Measurements from ENCODE around the gene AP2B1.
A peak's percentile ranks its signal among the peaks of the same experiment; 100 is the strongest.

Gene AP2B1

DNA sequence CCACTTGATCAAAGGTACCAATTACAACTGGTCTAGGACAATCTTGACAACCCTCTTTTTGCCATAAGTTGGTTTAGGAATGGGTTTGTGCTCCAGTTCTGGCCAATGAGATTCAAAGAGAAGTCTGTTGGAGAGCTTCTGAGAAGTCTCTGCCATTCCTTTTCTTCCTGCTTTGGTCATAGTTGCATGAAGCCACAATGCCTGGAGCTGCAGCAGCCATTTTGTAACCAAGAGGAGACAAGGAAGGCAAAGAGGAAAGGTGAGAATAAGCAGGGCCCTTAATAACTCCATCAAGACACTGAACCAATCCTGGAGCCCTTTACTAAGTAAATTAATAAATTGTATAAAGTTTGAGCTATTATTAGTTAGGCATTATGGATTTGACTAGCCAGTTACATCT is 170.1 kb downstream of the AP2B1 start:
- no peak for DNase-seq (ENCODE audit: low read depth)
- no peak overlapping the region for H3K4me3 ChIP-seq (ENCODE audit: low read length)
- TF ChIP-seq, protein P1, sequence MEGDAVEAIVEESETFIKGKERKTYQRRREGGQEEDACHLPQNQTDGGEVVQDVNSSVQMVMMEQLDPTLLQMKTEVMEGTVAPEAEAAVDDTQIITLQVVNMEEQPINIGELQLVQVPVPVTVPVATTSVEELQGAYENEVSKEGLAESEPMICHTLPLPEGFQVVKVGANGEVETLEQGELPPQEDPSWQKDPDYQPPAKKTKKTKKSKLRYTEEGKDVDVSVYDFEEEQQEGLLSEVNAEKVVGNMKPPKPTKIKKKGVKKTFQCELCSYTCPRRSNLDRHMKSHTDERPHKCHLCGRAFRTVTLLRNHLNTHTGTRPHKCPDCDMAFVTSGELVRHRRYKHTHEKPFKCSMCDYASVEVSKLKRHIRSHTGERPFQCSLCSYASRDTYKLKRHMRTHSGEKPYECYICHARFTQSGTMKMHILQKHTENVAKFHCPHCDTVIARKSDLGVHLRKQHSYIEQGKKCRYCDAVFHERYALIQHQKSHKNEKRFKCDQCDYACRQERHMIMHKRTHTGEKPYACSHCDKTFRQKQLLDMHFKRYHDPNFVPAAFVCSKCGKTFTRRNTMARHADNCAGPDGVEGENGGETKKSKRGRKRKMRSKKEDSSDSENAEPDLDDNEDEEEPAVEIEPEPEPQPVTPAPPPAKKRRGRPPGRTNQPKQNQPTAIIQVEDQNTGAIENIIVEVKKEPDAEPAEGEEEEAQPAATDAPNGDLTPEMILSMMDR (conservative IDR thresholded peaks at IDR 0.05; ENCODE audit: low read depth, low read length): no peak

DNA sequence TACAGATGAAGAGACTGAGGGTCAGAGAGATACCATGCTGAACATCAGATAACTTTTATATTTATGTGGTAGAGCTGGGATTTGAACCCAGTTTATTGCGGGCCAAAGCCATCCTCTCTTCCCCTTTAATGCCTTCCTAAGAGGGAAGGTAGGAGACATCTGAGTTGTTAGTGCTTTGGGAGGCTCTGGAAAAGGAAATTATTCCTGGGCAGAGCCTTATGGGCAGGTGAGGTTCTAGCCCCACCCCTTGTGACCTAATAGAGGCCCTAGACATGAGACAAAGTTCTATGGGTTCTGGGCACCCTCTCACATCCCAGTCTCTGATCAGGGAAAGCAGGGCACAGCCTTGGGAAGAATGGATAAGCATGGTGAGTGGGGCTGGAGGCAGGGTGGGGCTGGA is 173.5 kb downstream of the AP2B1 start, which contains the start of gene C17orf50:
Gene C17orf50 (plus strand): TSS at position 301 of the 400 bp plus-strand sequence. CDS start 55 bp downstream, at position 356.
- DNase-seq (ENCODE audit: low read depth): no peak
- H3K4me3 ChIP-seq (ENCODE audit: low read length): no peak within 1 kb of the TSS
- TF ChIP-seq, protein P1 (conservative IDR thresholded peaks at IDR 0.05; ENCODE audit: low read depth, low read length): no peak

DNA sequence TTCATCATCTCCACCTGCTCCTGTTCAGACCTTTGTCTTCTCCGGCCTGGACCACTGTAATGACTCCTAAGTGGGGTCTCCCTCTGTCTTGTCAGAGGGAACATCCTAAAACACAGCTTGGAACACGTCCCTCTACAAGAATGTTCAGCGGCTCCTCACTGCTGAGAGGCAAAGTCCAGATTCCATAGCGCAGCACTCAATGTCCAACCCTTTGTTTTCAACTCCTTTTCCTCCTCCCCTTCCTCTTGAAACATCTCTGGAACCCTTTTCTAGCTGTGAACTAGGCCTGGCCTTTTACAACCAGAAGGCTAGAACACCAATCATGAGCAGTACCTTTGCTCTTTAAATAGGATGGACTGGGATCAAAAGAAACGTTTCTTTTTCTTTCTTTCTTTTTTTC is 174.5 kb downstream of the AP2B1 start:
- TF ChIP-seq, protein P1 (conservative IDR thresholded peaks at IDR 0.05; ENCODE audit: low read depth, low read length): no peak
- no peak for DNase-seq (ENCODE audit: low read depth)
- H3K4me3 ChIP-seq (ENCODE audit: low read length): no peak overlapping the region

DNA sequence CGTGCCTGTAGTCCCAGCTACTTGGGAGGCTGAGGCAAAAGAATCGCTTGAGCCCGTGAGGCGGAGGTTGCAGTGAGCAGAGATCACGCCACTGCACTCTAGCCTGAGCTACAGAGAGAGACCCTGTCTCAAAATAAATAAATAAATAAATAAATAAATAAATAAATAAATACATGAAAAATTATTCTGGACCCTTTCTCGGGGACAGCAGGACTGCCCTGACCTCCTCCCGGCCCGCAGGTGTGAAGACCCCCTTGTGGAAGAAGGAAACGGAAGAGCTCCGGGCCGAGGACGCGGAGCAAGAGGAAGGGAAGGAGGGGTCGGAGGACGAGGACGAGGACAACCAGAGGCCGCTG is 176.6 kb downstream of the AP2B1 start:
- DNase-seq (ENCODE audit: low read depth): no peak
- TF ChIP-seq, protein P1 (conservative IDR thresholded peaks at IDR 0.05; ENCODE audit: low read depth, low read length): no peak
- H3K4me3 ChIP-seq (ENCODE audit: low read length): peak overlapping the region; percentile 26

DNA sequence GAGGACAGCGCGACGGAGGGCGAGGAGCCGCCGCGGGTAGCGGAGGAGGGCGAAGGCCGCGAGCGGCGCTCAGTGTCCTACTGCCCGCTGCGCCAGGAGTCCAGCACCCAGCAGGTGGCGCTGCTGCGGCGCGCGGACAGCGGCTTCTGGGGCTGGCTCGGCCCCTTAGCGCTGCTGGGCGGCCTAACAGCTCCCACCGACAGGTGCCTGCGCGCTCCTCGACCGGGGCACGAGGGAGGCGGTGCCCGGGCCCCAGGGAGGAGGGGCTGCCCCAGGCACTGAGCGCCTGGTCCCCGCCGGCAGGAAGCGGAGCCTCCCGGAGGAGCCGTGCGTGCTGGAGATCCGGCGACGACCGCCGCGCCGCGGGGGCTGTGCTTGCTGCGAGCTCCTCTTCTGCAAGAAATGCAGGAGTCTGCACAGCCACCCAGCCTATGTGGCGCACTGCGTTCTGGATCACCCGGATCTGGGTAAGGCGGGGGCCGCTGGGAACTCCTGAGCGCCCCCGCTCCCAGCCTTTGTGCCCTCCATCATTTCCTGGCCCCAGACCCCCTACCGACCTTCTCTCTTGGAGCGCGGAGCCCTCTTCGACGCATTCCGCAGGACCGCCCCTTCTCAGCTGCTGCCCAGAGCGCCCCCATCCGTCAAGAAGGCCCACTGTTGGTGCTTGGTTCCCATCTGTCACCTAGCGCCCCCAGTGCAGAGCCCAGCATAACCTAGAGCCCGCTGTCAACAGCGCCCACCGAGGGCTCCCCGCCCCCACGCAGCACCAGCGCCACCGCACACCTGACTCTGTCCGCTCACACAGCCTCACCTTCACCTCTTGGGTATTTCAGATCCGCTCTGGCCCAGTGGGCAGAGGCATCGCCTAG is 177.2 kb downstream of the AP2B1 start:
- DNase-seq (ENCODE audit: low read depth): peak; percentile 56
- H3K4me3 ChIP-seq (ENCODE audit: low read length): peak overlapping the region; percentile 57
- TF ChIP-seq, protein P1 (conservative IDR thresholded peaks at IDR 0.05; ENCODE audit: low read depth, low read length): peak; percentile 87

DNA sequence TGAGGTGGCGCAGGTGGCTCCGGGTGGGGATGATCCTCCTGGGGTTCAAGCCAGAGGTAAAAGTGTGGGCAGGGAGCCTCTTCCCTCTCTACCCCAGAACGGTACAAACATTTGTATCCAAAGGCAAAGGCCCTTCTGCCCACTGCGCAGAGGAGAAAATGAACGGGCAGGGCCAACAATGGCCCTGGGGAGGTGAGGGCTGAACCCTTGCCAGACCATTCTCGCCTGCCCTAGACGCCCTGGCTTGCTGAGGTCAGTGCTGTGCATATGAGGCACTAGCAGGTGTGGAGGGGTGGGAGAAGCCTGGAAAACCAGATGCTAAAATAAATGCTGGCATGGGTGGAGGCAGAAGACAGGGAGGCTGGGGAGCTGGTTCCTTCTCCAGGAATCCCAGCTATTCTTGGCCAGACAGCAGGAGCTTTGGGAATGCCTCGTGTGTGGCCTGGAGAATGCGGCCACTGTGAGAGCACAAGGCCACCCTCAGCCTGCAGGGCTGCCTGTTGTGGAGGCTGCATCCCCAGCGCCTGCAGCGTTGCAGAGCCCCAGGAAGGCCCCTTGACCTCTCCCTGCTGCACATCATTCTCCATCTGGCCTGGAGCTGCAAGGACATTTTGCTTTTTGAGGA is 178.1 kb downstream of the AP2B1 start:
- TF ChIP-seq, protein P1 (conservative IDR thresholded peaks at IDR 0.05; ENCODE audit: low read depth, low read length): no peak
- no peak overlapping the region for H3K4me3 ChIP-seq (ENCODE audit: low read length)
- no peak for DNase-seq (ENCODE audit: low read depth)
